Fibroblast of lung (primary cell): Measurements from ENCODE around the gene C1QTNF12. TPM values are rescaled to one million over a fixed set of nuclear protein-coding genes. Genes with fewer than 3 reads are reported as not detected.
A peak's percentile ranks its signal among the peaks of the same experiment; 100 is the strongest.

Experiments
- DNase-seq, 2 donors: peaks; one replicate each; pipeline versions ENCODE4 v3.0.0 to v3.0.0-alpha.2; 2010; ENCODE audit warnings: low read depth in 2 of 2
- H2AFZ ChIP-seq: 2 replicates; pipeline ENCODE4 v1.5.1; 2012; ENCODE audit warnings: low read length, control low read depth, inconsistent platforms
- H3K27ac ChIP-seq: 2 replicates; pipeline ENCODE4 v1.5.1; 2011; ENCODE audit warnings: low read length, control low read depth; ENCODE audit not compliant: insufficient read depth
- H3K27me3 ChIP-seq: 2 replicates; pipeline ENCODE4 v1.5.1; 2011; ENCODE audit warnings: mild to moderate bottlenecking, low read length; ENCODE audit not compliant: control insufficient read depth, insufficient read depth
- H3K36me3 ChIP-seq: 2 replicates; pipeline ENCODE4 v1.5.1; 2011; ENCODE audit warnings: low read length; ENCODE audit not compliant: control insufficient read depth, insufficient read depth
- H3K4me1 ChIP-seq: 2 replicates; pipeline ENCODE4 v1.5.1; 2011; ENCODE audit warnings: low read length; ENCODE audit not compliant: control insufficient read depth, insufficient read depth; ENCODE audit errors: extremely low read depth
- H3K4me2 ChIP-seq: 2 replicates; pipeline ENCODE4 v1.5.1; 2011; ENCODE audit warnings: low read length, control low read depth; ENCODE audit not compliant: insufficient read depth; ENCODE audit errors: extremely low read depth
- H3K4me3 ChIP-seq, 4 experiments: fragments of 200-600 bp in 1 of 4; sonication (generic) in 1 of 4; replicated peaks in 1 of 4; 2 replicates each; pipeline ENCODE4 v1.5.1; 2011 to 2016; ENCODE audit warnings: low read length in 4 of 4, low read depth in 3 of 4, mild to moderate bottlenecking in 3 of 4, control low read depth in 2 of 4, inconsistent platforms in 1 of 4, mixed read lengths in 1 of 4; ENCODE audit not compliant: insufficient read depth in 1 of 4; ENCODE audit errors: control extremely low read depth in 1 of 4
- H3K79me2 ChIP-seq: 2 replicates; pipeline ENCODE4 v1.5.1; 2012; ENCODE audit warnings: mild to moderate bottlenecking, low read length, inconsistent platforms; ENCODE audit not compliant: control insufficient read depth, insufficient read depth
- H3K9ac ChIP-seq: 2 replicates; pipeline ENCODE4 v1.5.1; 2011; ENCODE audit warnings: mild to moderate bottlenecking, low read length, control low read depth; ENCODE audit not compliant: insufficient read depth
- H3K9me3 ChIP-seq: 2 replicates; pipeline ENCODE4 v1.5.1; 2012; ENCODE audit warnings: low read depth, low read length; ENCODE audit not compliant: control insufficient read depth, insufficient read depth
- H4K20me1 ChIP-seq: 2 replicates; pipeline ENCODE4 v1.5.1; 2011; ENCODE audit warnings: low read length; ENCODE audit not compliant: control insufficient read depth, insufficient read depth; ENCODE audit errors: extremely low read depth
- CTCF ChIP-seq, 2 donors: IDR thresholded peaks in 1 of 2; conservative IDR thresholded peaks in 1 of 2; 1 replicate in 1 of 2; 2 replicates in 1 of 2; pipeline ENCODE4 v1.5.1; 2011 to 2012; ENCODE audit warnings: low read length in 2 of 2, control low read depth in 1 of 2, inconsistent platforms in 1 of 2, low read depth in 1 of 2, mild to moderate bottlenecking in 1 of 2
- EZH2 ChIP-seq: IDR thresholded peaks from 2 replicates; pipeline ENCODE4 v1.5.1; 2012; ENCODE audit warnings: low read length, control low read depth, mild to moderate bottlenecking; ENCODE audit errors: missing control alignments
- polyA plus RNA-seq, 2 donors: library from polyadenylated mRNA; depleted of rRNA in 1 of 2; stranded (reverse) in 1 of 2; unstranded in 1 of 2; fragments of >200 nt; gene quantifications; 2 replicates each; pipeline ENCODE4 v1.2.1, GENCODE V29; 2011 to 2012; ENCODE audit warnings: missing spikeins in 1 of 2
- total RNA-seq: library from RNA; depleted of rRNA; stranded (reverse); fragments of >200 nt; gene quantifications from 2 replicates; pipeline ENCODE4 v1.2.1, GENCODE V29; 2014

C1QTNF12 gene
- total and polyA plus RNA-seq, 2 donors (not counting 1 experiment from before 2014, with no cell fraction given), result 0.27 to 4.1 TPM

- peak overlapping the region; percentile 94 for H3K27ac ChIP-seq
- H3K4me2 ChIP-seq, result peak overlapping the region; percentile 30
- no peak overlapping the region for H3K9ac ChIP-seq
- H2AFZ ChIP-seq, result no peak overlapping the region
- no peak overlapping the region for H3K4me3 ChIP-seq
- no peaks in the 10 kb centered on the region for H4K20me1 ChIP-seq
- no peaks in the 10 kb centered on the region for H3K9me3 ChIP-seq
- H3K4me1 ChIP-seq, result peaks cover 17% of the 10 kb centered on the region
- H3K79me2 ChIP-seq, result peaks cover 63% of the 10 kb centered on the region
- DNase-seq, result peak; percentile 97 to 98
- no peaks in the 10 kb centered on the region for H3K27me3 ChIP-seq
- no peak for TF ChIP-seq EZH2
- TF ChIP-seq CTCF (conservative IDR thresholded peaks at IDR 0.05 in 1 of 2, IDR thresholded peaks at IDR 0.05 in 1 of 2; ENCODE audit: low read depth in 1 of 2, low read length in 2 of 2), result peak; percentile 34 to 60
- H3K36me3 ChIP-seq, result peaks cover 33% of the 10 kb centered on the region
Measured at GRCh38 chr1:1264868-1265272, 18.3 kb upstream of the C1QTNF12 start.

- TF ChIP-seq EZH2 (no peak), CTCF (conservative IDR thresholded peaks at IDR 0.05 in 1 of 2, IDR thresholded peaks at IDR 0.05 in 1 of 2; ENCODE audit: low read depth in 1 of 2, low read length in 2 of 2) (no peak)
- peak overlapping the region; percentile 94 for H3K27ac ChIP-seq
Measured at GRCh38 chr1:1264026-1264425, 17.5 kb upstream of the C1QTNF12 start.

GRCh38 chr1:1262758-1263157 is 16.2 kb upstream of the C1QTNF12 start:
- H4K20me1 ChIP-seq, result no peaks in the 10 kb centered on the region
- no peaks in the 10 kb centered on the region for H3K9me3 ChIP-seq
- peaks cover 32% of the 10 kb centered on the region for H3K36me3 ChIP-seq
- no peak overlapping the region for H3K9ac ChIP-seq
- TF ChIP-seq EZH2 (no peak), CTCF (conservative IDR thresholded peaks at IDR 0.05 in 1 of 2, IDR thresholded peaks at IDR 0.05 in 1 of 2; ENCODE audit: low read depth in 1 of 2, low read length in 2 of 2) (no peak)
- peak overlapping the region; percentile 94 for H3K27ac ChIP-seq
- H3K4me3 ChIP-seq, result no peak overlapping the region
- peaks cover 52% of the 10 kb centered on the region for H3K79me2 ChIP-seq
- no peak for DNase-seq
- no peaks in the 10 kb centered on the region for H3K27me3 ChIP-seq
- H3K4me2 ChIP-seq, result no peak overlapping the region
- H2AFZ ChIP-seq, result no peak overlapping the region
- peaks cover 19% of the 10 kb centered on the region for H3K4me1 ChIP-seq

More at GRCh38 chr1:1264026-1264425, 17.5 kb upstream of the C1QTNF12 start:
- no peak for DNase-seq
- no peak overlapping the region for H3K9ac ChIP-seq
- peaks cover 35% of the 10 kb centered on the region for H3K36me3 ChIP-seq
- no peak overlapping the region for H3K4me3 ChIP-seq
- H3K9me3 ChIP-seq, result no peaks in the 10 kb centered on the region
- H4K20me1 ChIP-seq, result no peaks in the 10 kb centered on the region
- H3K4me1 ChIP-seq, result peaks cover 17% of the 10 kb centered on the region
- H3K4me2 ChIP-seq, result no peak overlapping the region
- peaks cover 59% of the 10 kb centered on the region for H3K79me2 ChIP-seq
- H3K27me3 ChIP-seq, result no peaks in the 10 kb centered on the region
- H2AFZ ChIP-seq, result no peak overlapping the region
